NCI-H446 treated with DMSO at 0.1 percent for 48 hours (cell line): ENCODE measurements around the gene CLEC20A.

Experiments
- DNase-seq: peaks from one replicate; lab custom pipeline; 2025; lab: John Stamatoyannopoulos, UW

The CLEC20A gene

GRCh38 chr1:178472531-178472930 lies 24.2 kb downstream of the CLEC20A start:
- no peak for DNase-seq

DNA sequence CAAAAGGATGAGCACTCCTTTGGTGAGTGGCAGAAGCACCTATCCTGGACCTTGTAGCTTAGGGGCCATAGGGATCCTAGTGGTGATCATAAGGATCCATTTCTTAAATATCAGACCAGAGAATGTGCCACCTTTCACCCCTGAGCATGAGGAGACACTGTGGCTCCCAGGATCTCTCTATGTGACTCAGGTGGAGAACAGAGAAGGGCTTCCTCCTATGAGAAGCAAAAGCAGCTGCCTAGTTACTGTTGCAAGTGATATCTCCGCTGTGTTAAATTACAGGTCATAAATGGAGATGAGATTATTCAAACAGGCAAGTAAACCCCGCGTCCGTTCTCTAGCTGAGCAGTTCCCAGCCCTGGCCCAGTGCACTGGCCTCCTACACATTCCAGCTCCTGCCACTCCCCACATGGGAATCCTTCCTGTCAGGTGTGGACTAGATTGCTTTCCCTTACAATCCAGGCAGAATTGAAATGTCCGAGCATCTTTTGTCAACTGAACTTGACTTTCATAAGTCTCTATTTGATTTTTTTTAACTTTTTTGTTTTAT lies 26.3 kb downstream of the CLEC20A start:
- DNase-seq, result no peak

DNA sequence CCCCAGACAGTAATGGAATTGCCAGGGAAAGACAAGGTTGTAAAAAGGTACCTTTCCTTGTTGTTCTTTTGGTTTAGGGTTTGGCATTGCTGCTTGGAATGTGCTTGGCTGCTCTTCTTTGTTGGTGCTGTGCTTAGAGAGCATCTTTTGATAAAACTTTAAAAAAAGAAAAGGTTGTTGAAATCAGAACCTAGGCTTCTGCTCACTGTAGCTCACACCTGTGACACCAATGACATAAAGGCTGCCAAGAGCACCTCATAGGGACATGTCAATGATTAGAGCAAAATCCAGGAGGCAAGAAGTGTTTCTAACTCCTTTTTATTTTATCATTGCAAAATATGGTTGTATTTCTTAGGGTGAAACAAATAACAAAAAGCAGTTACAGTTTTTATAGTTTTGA lies 28.9 kb downstream of the CLEC20A start:
- DNase-seq, result no peak

- no peak for DNase-seq
Measured at GRCh38 chr1:178465011-178465410, 31.8 kb downstream of the CLEC20A start.

GRCh38 chr1:178464566-178464965 lies 32.2 kb downstream of the CLEC20A start:
- DNase-seq, result no peak

DNA sequence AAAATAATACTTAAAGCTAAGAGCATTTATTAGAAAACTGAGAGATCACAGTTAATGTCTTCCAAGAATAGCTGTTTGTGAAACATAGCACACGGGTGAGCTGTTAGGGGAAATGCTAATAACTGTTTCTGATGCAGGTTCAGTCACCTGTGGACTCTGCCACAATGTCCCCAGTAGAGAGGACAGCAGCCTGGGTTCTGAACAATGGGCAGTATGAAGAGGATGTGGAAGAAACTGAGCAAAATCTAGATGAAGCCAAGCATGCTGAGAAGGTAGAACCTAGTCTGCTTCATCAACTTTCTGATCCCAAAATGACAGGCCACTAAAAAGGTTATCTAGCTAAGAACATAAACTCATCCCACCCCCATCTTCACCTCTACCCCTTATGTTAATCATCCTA lies 32.6 kb downstream of the CLEC20A start:
- no peak for DNase-seq

DNA sequence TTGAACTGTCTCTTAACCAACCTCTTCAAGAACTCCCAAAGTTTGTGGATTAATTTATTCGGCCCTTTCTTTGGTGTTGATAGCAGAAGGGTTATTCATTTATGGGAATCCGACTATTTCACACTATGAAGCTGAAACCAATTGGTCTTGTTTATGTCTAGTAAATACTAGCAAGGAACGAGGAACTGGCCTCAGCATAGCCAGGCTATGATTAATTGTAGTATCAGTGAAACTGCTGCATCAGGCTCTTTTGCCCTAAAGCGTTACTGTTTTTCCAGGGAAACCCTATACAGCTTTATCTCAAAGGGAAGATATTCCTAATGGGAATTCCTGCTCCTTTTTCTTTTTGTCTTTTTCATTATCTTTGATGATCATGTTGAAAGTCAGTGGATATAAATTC lies 35.1 kb downstream of the CLEC20A start:
- DNase-seq, result no peak

- no peak for DNase-seq
Measured at GRCh38 chr1:178461104-178461503, 35.7 kb downstream of the CLEC20A start.

GRCh38 chr1:178458203-178458602 lies 38.6 kb downstream of the CLEC20A start:
- DNase-seq, result no peak

DNA sequence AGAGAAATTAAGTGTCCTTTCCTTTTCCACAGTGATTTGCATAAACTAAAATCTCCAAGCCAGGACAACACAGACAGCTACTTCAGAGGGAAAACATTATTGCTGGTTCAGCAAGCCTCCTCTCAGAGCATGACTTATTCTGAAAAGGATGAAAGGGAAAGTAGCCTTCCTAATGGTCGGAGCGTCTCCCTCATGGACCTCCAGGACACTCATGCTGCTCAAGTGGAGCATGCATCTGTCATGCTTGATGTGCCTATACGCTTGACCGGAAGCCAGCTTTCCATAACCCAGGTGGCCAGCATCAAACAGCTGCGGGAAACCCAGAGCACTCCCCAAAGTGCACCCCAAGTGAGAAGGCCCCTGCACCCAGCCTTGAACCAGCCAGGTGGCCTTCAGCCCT lies 39.1 kb downstream of the CLEC20A start:
- no peak for DNase-seq

- no peak for DNase-seq
Measured at GRCh38 chr1:178456472-178456871, 40.3 kb downstream of the CLEC20A start.

GRCh38 chr1:178452013-178452412 lies 44.8 kb downstream of the CLEC20A start:
- no peak for DNase-seq

- no peak for DNase-seq
Measured at GRCh38 chr1:178451529-178451928, 45.2 kb downstream of the CLEC20A start.

DNA sequence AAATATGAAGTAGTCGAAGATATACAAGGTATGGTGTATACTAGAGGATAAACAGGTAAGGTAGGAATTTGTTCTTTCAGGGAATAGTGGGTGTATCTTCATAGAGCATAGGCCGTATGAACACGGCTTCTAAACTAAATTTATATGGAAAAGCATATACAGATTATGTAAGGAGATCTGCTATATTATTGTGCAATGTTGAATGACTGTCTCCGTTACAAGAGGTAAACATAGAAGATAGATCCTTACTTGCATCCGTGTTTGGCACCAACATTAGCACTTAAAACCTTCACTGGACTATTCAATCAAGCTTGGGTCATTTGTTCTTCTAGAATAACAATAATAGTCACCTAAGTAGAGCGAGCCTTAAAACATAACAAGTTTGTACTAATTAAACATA lies 45.9 kb downstream of the CLEC20A start:
- no peak for DNase-seq

DNA sequence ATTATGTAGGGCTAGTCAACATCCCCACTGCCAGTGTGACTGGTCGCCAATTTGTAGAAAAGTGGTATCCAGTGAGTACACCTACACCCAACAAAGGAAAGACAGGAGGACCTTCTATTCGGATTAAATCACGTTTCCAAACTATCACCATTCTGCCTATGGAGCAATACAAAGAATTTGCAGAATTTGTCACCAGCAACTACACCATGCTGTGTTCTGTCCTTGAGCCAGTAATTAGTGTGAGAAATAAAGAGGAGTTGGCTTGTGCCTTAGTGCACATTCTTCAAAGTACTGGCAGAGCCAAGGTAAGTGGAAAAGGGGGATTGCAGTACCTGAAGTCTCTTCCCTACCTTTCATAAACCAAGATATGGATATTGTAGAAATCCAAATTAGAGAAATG lies 53.8 kb downstream of the CLEC20A start:
- DNase-seq, result no peak

GRCh38 chr1:178438432-178438831 lies 58.3 kb downstream of the CLEC20A start:
- DNase-seq, result no peak

- DNase-seq, result no peak
Measured at GRCh38 chr1:178436899-178437298, 59.9 kb downstream of the CLEC20A start.

DNA sequence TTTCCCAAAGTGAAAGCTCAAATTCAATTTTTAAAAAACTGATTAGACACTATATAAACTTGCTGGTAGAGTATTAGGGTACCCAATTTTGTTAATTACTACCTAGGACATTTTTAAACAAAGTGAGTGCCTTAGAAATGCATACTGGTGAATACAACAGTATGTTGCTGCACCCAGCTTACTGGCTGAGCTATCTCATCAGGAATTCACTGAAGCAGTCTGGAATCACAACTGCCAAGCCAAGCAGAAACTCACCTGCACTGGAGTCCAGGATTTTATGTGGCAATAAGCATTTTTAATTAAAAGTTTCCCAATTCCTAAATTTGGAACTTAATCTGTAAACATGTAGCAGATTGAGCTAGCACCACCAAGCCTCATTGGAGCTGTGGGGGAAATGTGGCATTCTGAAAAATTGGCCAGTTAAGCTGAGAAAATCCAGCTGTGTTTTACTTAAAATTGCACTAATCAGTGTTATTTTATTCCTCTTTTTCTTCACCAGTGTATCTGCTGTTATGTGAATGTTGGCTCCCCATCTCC lies 61.8 kb downstream of the CLEC20A start:
- no peak for DNase-seq

DNA sequence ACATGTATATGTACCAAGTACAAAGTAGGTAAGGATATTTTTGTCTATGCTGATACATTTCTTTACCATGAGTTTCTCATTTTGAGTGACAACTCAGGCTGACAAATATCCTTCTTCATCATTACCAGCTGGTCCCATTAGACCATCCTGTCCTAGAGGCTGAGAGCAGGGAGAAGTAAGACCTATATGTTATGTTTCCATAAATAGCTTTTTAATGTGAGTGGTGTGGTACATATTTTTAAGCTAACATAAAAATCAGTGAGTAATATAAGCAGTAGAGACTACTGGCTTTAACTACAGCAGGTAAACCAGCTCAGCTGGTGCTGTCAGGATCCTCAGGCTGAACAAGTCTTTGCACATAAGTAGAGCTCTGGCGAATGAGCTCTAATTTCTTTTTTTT lies 62.4 kb downstream of the CLEC20A start:
- DNase-seq, result no peak
